Measurements from ENCODE around the gene INPP5F. TPM values are rescaled to one million over a fixed set of nuclear protein-coding genes. Genes with fewer than 3 reads are reported as not detected.

The INPP5F gene
- total and polyA plus RNA-seq, 2 donors (not counting 1 experiment from before 2014, with no cell fraction given): 11.2 to 37.5 TPM

DNA sequence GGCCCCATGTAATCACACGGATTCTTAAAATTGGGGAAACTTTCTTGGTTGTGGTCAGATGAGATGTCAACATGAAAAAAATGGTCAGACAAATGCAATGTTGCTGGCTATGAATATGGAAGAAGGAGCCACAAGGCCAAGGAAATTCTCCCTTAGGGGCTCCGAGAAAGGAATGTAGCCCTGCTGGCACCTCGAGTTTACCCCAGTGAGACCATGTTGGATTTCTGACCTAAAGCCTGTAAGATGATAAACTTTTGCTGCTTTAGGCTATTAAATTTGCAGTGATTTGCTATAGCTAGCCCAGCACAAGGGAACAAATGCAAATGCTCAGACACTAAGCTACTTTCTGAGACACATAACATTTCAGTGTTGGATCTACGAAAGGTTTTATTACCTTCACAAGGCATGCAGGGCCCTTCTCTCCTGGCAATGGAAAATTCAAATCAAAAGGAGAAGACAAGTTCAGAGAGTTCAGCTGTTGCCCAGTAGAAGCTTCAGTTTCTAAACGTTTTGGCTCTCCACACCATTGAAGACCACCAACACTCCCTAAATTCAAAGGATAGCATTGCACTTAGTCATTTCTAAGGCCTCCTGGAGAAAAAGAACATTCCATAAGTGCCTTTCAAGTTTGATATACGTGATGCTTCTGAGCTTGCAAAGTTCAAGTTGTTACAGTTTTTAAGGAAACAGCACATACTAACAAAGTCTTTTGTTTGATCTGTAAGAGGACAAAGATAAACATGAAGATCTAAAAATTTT lies 123.4 kb downstream of the INPP5F start:
- no peak overlapping the region for H3K4me2 ChIP-seq (replicated peaks; ENCODE audit: low read depth, low read length, poor library complexity, severe bottlenecking)
- H2AFZ ChIP-seq (ENCODE audit: insufficient read depth, low read depth, low read length, poor library complexity, severe bottlenecking): no peak overlapping the region
- intact Hi-C loops (cut with micrococcal nuclease): no loop called here
- Mint-ChIP-seq H3K4me3 (no peak overlapping the region), H3K4me1 (peaks cover 10% of the 10 kb centered on the region), H3K9me3 (ENCODE audit: insufficient read depth) (no peaks in the 10 kb centered on the region), H3K27me3 (no peaks in the 10 kb centered on the region), H3K27ac (no peak overlapping the region)
- ATAC-seq (ENCODE audit: low read depth) (no peak), DNase-seq (no peak)
- H3K4me3 ChIP-seq (ENCODE audit: control extremely low read depth in 1 of 5, extremely low read depth in 1 of 5, insufficient read depth in 1 of 5, low read depth in 2 of 5, low read length in 4 of 5): no peak overlapping the region
- H4K20me1 ChIP-seq (ENCODE audit: control insufficient read depth, insufficient read depth, low read length, poor library complexity, severe bottlenecking): no peaks in the 10 kb centered on the region
- 97% methylated on average over 5 of the region's 6 CpGs for WGBS (ENCODE audit: insufficient coverage)
- no peaks in the 10 kb centered on the region for H3K9me3 ChIP-seq (ENCODE audit: control extremely low read depth in 1 of 3, control insufficient read depth in 2 of 3, insufficient read depth in 1 of 3, low read length in 2 of 3)
- ChIA-PET CTCF (interaction anchor here (1.8 kb wide), 1 partner anchor 10 kb away, joined by 12 read pairs; no protein-coding TSS in a partner anchor), POLR2A (interaction anchor here (0.6 kb wide), 1 partner anchor 42 kb away, joined by 3 read pairs; no protein-coding TSS in a partner anchor)
- H3K27ac ChIP-seq (ENCODE audit: low read length in 2 of 2): no peak overlapping the region
- H3K9ac ChIP-seq (ENCODE audit: low read length): no peak overlapping the region
- no peaks in the 10 kb centered on the region for H3K27me3 ChIP-seq (replicated peaks in 1 of 4; ENCODE audit: control extremely low read depth in 1 of 4, control insufficient read depth in 3 of 4, insufficient read depth in 4 of 4, low read length in 3 of 4)
- peaks cover 4 to 5% of the 10 kb centered on the region in 2 donors for H3K4me1 ChIP-seq (ENCODE audit: control insufficient read depth in 2 of 2, insufficient read depth in 2 of 2, low read length in 2 of 2)
- no peak for TF ChIP-seq EZH2 (IDR thresholded peaks at IDR 0.05; ENCODE audit: borderline replicate concordance, insufficient read depth, low read depth, low read length, poor library complexity, severe bottlenecking)
- H3K79me2 ChIP-seq (ENCODE audit: control insufficient read depth, insufficient read depth, low read length): peaks cover 4% of the 10 kb centered on the region
- H3K36me3 ChIP-seq (replicated peaks in 1 of 2; ENCODE audit: control extremely low read depth in 1 of 2, control insufficient read depth in 1 of 2, extremely low read depth in 1 of 2, insufficient read depth in 2 of 2, low read length in 1 of 2): peaks cover 15 to 65% of the 10 kb centered on the region in 2 experiments

DNA sequence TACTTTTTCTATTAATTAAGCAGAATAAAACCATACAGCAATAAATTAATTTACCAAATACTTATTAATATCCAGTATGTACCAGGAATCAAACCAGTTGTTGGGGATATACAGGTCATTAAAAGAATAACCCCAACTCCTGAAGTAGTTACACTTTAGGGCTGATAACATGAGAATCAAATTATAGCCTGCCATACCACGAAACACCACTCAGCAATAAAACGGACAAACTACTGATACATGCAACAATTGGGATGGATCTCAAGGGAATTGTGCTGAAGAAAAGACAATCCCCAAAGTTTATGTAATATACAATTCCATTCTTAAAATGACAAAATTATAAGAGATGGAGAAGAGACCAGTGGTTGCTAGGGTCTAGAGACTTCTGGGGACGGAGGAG lies 124.1 kb downstream of the INPP5F start:
- Mint-ChIP-seq H3K9me3 (ENCODE audit: insufficient read depth) (no peaks in the 10 kb centered on the region), H3K4me3 (no peak overlapping the region), H3K4me1 (peaks cover 10% of the 10 kb centered on the region), H3K27me3 (no peaks in the 10 kb centered on the region), H3K27ac (no peak overlapping the region)
- 100% methylated on average over 1 of the region's 3 CpGs for WGBS (ENCODE audit: insufficient coverage)
- Histone ChIP-seq H3K27ac (ENCODE audit: low read length in 2 of 2) (no peak overlapping the region), H2AFZ (ENCODE audit: insufficient read depth, low read depth, low read length, poor library complexity, severe bottlenecking) (no peak overlapping the region), H4K20me1 (ENCODE audit: control insufficient read depth, insufficient read depth, low read length, poor library complexity, severe bottlenecking) (no peaks in the 10 kb centered on the region), H3K79me2 (ENCODE audit: control insufficient read depth, insufficient read depth, low read length) (peaks cover 4% of the 10 kb centered on the region), H3K9ac (ENCODE audit: low read length) (no peak overlapping the region), H3K36me3 (replicated peaks in 1 of 2; ENCODE audit: control extremely low read depth in 1 of 2, control insufficient read depth in 1 of 2, extremely low read depth in 1 of 2, insufficient read depth in 2 of 2, low read length in 1 of 2) (peaks cover 15 to 59% of the 10 kb centered on the region in 2 experiments), H3K4me2 (replicated peaks; ENCODE audit: low read depth, low read length, poor library complexity, severe bottlenecking) (no peak overlapping the region), H3K4me1 (ENCODE audit: control insufficient read depth in 2 of 2, insufficient read depth in 2 of 2, low read length in 2 of 2) (peaks cover 4 to 5% of the 10 kb centered on the region in 2 donors), H3K27me3 (replicated peaks in 1 of 4; ENCODE audit: control extremely low read depth in 1 of 4, control insufficient read depth in 3 of 4, insufficient read depth in 4 of 4, low read length in 3 of 4) (no peaks in the 10 kb centered on the region), H3K9me3 (ENCODE audit: control extremely low read depth in 1 of 3, control insufficient read depth in 2 of 3, insufficient read depth in 1 of 3, low read length in 2 of 3) (no peaks in the 10 kb centered on the region), H3K4me3 (ENCODE audit: control extremely low read depth in 1 of 5, extremely low read depth in 1 of 5, insufficient read depth in 1 of 5, low read depth in 2 of 5, low read length in 4 of 5) (no peak overlapping the region)
- TF ChIP-seq EZH2 (IDR thresholded peaks at IDR 0.05; ENCODE audit: borderline replicate concordance, insufficient read depth, low read depth, low read length, poor library complexity, severe bottlenecking): no peak
- TF ChIP-seq, protein P1, sequence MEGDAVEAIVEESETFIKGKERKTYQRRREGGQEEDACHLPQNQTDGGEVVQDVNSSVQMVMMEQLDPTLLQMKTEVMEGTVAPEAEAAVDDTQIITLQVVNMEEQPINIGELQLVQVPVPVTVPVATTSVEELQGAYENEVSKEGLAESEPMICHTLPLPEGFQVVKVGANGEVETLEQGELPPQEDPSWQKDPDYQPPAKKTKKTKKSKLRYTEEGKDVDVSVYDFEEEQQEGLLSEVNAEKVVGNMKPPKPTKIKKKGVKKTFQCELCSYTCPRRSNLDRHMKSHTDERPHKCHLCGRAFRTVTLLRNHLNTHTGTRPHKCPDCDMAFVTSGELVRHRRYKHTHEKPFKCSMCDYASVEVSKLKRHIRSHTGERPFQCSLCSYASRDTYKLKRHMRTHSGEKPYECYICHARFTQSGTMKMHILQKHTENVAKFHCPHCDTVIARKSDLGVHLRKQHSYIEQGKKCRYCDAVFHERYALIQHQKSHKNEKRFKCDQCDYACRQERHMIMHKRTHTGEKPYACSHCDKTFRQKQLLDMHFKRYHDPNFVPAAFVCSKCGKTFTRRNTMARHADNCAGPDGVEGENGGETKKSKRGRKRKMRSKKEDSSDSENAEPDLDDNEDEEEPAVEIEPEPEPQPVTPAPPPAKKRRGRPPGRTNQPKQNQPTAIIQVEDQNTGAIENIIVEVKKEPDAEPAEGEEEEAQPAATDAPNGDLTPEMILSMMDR (IDR thresholded peaks at IDR 0.05): no peak
- DNase-seq (no peak), ATAC-seq (ENCODE audit: low read depth) (no peak)
- ChIA-PET POLR2A (interaction anchor here (0.6 kb wide), 1 partner anchor 43 kb away, joined by 3 read pairs; no protein-coding TSS in a partner anchor), CTCF (interaction anchor here (0.7 kb wide), 1 partner anchor 100 kb away, joined by 3 read pairs; no protein-coding TSS in a partner anchor)
- intact Hi-C loops (cut with micrococcal nuclease): no loop called here

Data from B cell (primary cell).